SK-N-SH (cell line): ENCODE results near the gene CHRNE. TPM values are rescaled to one million over a fixed set of nuclear protein-coding genes. Genes with fewer than 3 reads are reported as not detected.

Experiments used
- CTCF ChIA-PET: fragments of 300-600, 350-600 bp; formaldehyde crosslinking; extraction: SDS; loops from one replicate; lab custom pipeline; 2021; lab: Yijun Ruan, JAX
- POLR2A ChIA-PET: fragments of 350-600 bp; sonication (Branson Sonifier 250); formaldehyde crosslinking; extraction: SDS; loops from one replicate; lab custom pipeline; 2020; ENCODE audit warnings: antibody characterized with exemption, inconsistent platforms; lab: Yijun Ruan, JAX
- DNase-seq: peaks from one replicate; pipeline ENCODE4 v3.0.0; 2012
- H2AFZ ChIP-seq: fragments of 200-600 bp; sonication (generic); 2 replicates; pipeline ENCODE4 v1.8.1; 2016; ENCODE audit warnings: antibody characterized with exemption, mild to moderate bottlenecking, low read depth
- H3F3A ChIP-seq: fragments of 200-600 bp; sonication (generic); replicated peaks from 2 replicates; pipeline ENCODE3; 2016; ENCODE audit warnings: antibody characterized with exemption, mild to moderate bottlenecking; ENCODE audit not compliant: insufficient read depth
- H3K27ac ChIP-seq, 2 experiments: fragments of 200-500 bp in 1 of 2; fragments of 200-600 bp in 1 of 2; sonication (Bioruptor generic) in 1 of 2; sonication (generic), shearing (Covaris generic) in 1 of 2; 2 replicates each; pipeline versions ENCODE4 v1.5.1 to v1.6.1; 2014 to 2016; ENCODE audit warnings: low read depth in 2 of 2, inconsistent platforms in 1 of 2, low read length in 1 of 2, mild to moderate bottlenecking in 1 of 2, mixed read lengths in 1 of 2
- H3K27me3 ChIP-seq: fragments of 200-600 bp; sonication (generic), shearing (Covaris generic); 2 replicates; pipeline ENCODE4 v1.6.1; 2016; ENCODE audit warnings: mixed run types; ENCODE audit not compliant: insufficient read depth
- H3K36me3 ChIP-seq, 2 experiments: fragments of 200-500 bp in 1 of 2; fragments of 200-600 bp in 1 of 2; sonication (Bioruptor generic) in 1 of 2; sonication (generic) in 1 of 2; replicated peaks in 1 of 2; 2 replicates each; pipeline versions ENCODE3 to v1.5.1; 2014 to 2016; ENCODE audit warnings: low read length in 1 of 2, mild to moderate bottlenecking in 1 of 2; ENCODE audit not compliant: insufficient read depth in 2 of 2, control insufficient read depth in 1 of 2
- H3K4me1 ChIP-seq, 2 experiments: fragments of 200-500 bp in 1 of 2; fragments of 200-600 bp in 1 of 2; sonication (Bioruptor generic) in 1 of 2; sonication (generic), shearing (Covaris generic) in 1 of 2; 2 replicates each; pipeline versions ENCODE4 v1.5.1 to v1.6.1; 2014 to 2016; ENCODE audit warnings: low read depth in 1 of 2, low read length in 1 of 2, mixed run types in 1 of 2; ENCODE audit not compliant: insufficient read depth in 2 of 2, control insufficient read depth in 1 of 2
- H3K4me2 ChIP-seq: fragments of 200-600 bp; sonication (generic), shearing (Covaris generic); 2 replicates; pipeline ENCODE4 v1.6.1; 2017; ENCODE audit warnings: mixed run types
- H3K4me3 ChIP-seq, 2 experiments: fragments of 200-500 bp in 1 of 2; fragments of 200-600 bp in 1 of 2; sonication (Bioruptor generic) in 1 of 2; sonication (generic), shearing (Covaris generic) in 1 of 2; 2 replicates each; pipeline versions ENCODE4 v1.5.1 to v1.8.1; 2014 to 2016; ENCODE audit warnings: low read depth in 2 of 2, inconsistent platforms in 1 of 2, low read length in 1 of 2, mild to moderate bottlenecking in 1 of 2, mixed read lengths in 1 of 2, moderate library complexity in 1 of 2
- H3K79me2 ChIP-seq: fragments of 200-600 bp; sonication (generic); 2 replicates; pipeline ENCODE4 v1.8.1; 2017; ENCODE audit warnings: mild to moderate bottlenecking; ENCODE audit not compliant: insufficient read depth
- H3K9ac ChIP-seq: fragments of 200-600 bp; sonication (generic); 2 replicates; pipeline ENCODE4 v1.6.1; 2017; ENCODE audit warnings: mixed run types
- H3K9me2 ChIP-seq: fragments of 200-600 bp; sonication (generic); 2 replicates; pipeline ENCODE4 v1.6.1; 2017; ENCODE audit warnings: mixed run types
- H3K9me3 ChIP-seq: fragments of 200-600 bp; sonication (generic); 2 replicates; pipeline ENCODE4 v1.6.1; 2017; ENCODE audit warnings: mixed run types, mild to moderate bottlenecking, moderate library complexity
- H4K20me1 ChIP-seq: fragments of 200-600 bp; sonication (generic); 2 replicates; pipeline ENCODE4 v1.6.1; 2017; ENCODE audit warnings: mild to moderate bottlenecking, mixed run types; ENCODE audit not compliant: insufficient read depth
- CHD2 ChIP-seq: fragments of 150-350 bp; IDR thresholded peaks from 2 replicates; pipeline ENCODE4 v1.6.1; 2018; ENCODE audit warnings: low read length; ENCODE audit not compliant: partially characterized antibody
- ELF1 ChIP-seq: IDR thresholded peaks from 2 replicates; pipeline ENCODE4 v1.4.0; 2012
- FOSL2 ChIP-seq: IDR thresholded peaks from 2 replicates; pipeline ENCODE4 v1.4.0; 2012; ENCODE audit warnings: low read depth, mild to moderate bottlenecking, moderate library complexity, borderline replicate concordance
- FOXM1 ChIP-seq: IDR thresholded peaks from 2 replicates; pipeline ENCODE4 v1.4.0; 2012; ENCODE audit warnings: low read depth, mild to moderate bottlenecking
- JUND ChIP-seq: IDR thresholded peaks from 2 replicates; pipeline ENCODE4 v1.4.0; 2012
- MXI1 ChIP-seq: IDR thresholded peaks from 2 replicates; pipeline ENCODE4 v1.6.1; 2012; ENCODE audit warnings: mild to moderate bottlenecking, low read depth, low read length, improper control_type of control experiment
- NRF1 ChIP-seq: IDR thresholded peaks from 2 replicates; pipeline ENCODE4 v1.6.1; 2012; ENCODE audit warnings: low read depth, mild to moderate bottlenecking, low read length
- POLR2AphosphoS5 ChIP-seq: IDR thresholded peaks from 2 replicates; pipeline ENCODE4 v1.6.1; 2012; ENCODE audit warnings: low read depth, low read length
- RAD21 ChIP-seq: IDR thresholded peaks from 2 replicates; pipeline ENCODE4 v1.6.1; 2012; ENCODE audit warnings: mild to moderate bottlenecking, low read length
- RFX5 ChIP-seq: IDR thresholded peaks from 2 replicates; pipeline ENCODE4 v1.6.1; 2012; ENCODE audit warnings: mild to moderate bottlenecking, improper control_type of control experiment, low read length
- RXRA ChIP-seq: IDR thresholded peaks from 2 replicates; pipeline ENCODE4 v1.4.0; 2012; ENCODE audit warnings: low read depth, mild to moderate bottlenecking, borderline replicate concordance
- SIN3A ChIP-seq: IDR thresholded peaks from 2 replicates; pipeline ENCODE4 v1.6.1; 2012; ENCODE audit warnings: low read depth, mild to moderate bottlenecking, low read length, moderate library complexity, borderline replicate concordance
- TAF1 ChIP-seq: IDR thresholded peaks from 2 replicates; pipeline ENCODE4 v1.6.1; 2012; ENCODE audit warnings: low read depth, mild to moderate bottlenecking, low read length, moderate library complexity, borderline replicate concordance
- TCF12 ChIP-seq: IDR thresholded peaks from 2 replicates; pipeline ENCODE4 v1.4.0; 2012
- YY1 ChIP-seq: IDR thresholded peaks from 2 replicates; pipeline ENCODE4 v1.4.0; 2012; ENCODE audit warnings: low read depth, mild to moderate bottlenecking
- whole genome bisulfite sequencing: methylation state at CpG from one replicate; pipeline ENCODE4 v1.1.6; 2017; ENCODE audit warnings: low lambda C conversion rate; 5-methylcytosine and 5-hydroxymethylcytosine counted together
- polyA plus RNA-seq, 3 experiments: library from polyadenylated mRNA; depleted of rRNA; stranded (reverse); fragments of >200 nt; gene quantifications; 2 replicates each; pipeline ENCODE4 v1.2.3, GENCODE V29; 2012
- TF ChIP-seq, protein P1 (sequence below): fragments of 200-600 bp; sonication (generic); IDR thresholded peaks from 2 replicates; pipeline ENCODE4 v1.6.1; 2017; ENCODE audit warnings: antibody characterized with exemption, mild to moderate bottlenecking, moderate library complexity
- TF ChIP-seq, protein P2 (sequence below): IDR thresholded peaks from 2 replicates; pipeline ENCODE4; 2012
- TF ChIP-seq, protein P3 (sequence below): IDR thresholded peaks from 2 replicates; pipeline ENCODE4 v1.4.0; 2012; ENCODE audit warnings: low read depth, borderline replicate concordance

CHRNE gene
- polyA plus RNA-seq, 1 of the 3 experiments (the other 2 are of a cell fraction), result 0.71 TPM

DNA sequence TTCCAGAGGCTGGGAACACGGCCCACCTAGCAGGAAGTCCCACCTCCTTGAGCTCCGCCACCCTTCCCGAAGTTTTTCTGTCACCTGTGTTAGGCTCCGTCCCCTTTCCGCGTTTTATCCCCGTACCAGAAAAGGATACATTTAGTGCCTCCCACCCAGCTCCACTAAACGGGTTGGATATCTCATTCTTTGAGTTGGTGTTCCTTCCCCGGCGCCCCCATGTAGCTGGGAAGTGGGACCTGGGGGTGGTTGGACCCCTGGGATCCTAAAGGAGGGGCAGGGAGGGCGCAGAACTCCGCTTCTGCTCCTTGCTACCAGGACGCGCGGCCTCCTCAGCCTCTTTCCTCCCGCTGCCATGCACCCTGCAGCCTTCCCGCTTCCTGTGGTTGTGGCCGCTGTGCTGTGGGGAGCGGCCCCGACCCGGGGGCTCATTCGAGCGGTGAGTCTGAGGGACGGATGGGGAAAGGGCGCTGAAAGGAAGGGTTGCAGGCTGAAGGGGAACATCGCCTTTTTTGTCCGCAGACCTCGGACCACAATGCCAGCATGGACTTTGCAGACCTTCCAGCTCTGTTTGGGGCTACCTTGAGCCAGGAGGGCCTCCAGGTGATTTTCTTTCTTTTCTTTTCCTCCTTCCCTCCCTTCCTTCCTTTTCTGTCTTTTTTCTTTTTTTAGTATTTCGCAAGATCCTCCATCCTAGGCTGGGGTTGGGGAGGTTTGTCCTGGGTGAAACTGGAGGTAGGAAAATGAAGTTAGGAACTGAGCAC, 37.8 kb upstream of the CHRNE start (continued):
- TF ChIP-seq, protein P1, sequence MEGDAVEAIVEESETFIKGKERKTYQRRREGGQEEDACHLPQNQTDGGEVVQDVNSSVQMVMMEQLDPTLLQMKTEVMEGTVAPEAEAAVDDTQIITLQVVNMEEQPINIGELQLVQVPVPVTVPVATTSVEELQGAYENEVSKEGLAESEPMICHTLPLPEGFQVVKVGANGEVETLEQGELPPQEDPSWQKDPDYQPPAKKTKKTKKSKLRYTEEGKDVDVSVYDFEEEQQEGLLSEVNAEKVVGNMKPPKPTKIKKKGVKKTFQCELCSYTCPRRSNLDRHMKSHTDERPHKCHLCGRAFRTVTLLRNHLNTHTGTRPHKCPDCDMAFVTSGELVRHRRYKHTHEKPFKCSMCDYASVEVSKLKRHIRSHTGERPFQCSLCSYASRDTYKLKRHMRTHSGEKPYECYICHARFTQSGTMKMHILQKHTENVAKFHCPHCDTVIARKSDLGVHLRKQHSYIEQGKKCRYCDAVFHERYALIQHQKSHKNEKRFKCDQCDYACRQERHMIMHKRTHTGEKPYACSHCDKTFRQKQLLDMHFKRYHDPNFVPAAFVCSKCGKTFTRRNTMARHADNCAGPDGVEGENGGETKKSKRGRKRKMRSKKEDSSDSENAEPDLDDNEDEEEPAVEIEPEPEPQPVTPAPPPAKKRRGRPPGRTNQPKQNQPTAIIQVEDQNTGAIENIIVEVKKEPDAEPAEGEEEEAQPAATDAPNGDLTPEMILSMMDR, result no peak
- TF ChIP-seq POLR2AphosphoS5 (peak; percentile 44; the same call in 1 of the 2 replicates), FOXM1 (no peak), RFX5 (no peak), RAD21 (no peak), FOSL2 (no peak), CHD2 (no peak), RXRA (no peak), TAF1 (peak; percentile 9), JUND (no peak; the same call in 1 of the 2 replicates)
- TF ChIP-seq, protein P2, sequence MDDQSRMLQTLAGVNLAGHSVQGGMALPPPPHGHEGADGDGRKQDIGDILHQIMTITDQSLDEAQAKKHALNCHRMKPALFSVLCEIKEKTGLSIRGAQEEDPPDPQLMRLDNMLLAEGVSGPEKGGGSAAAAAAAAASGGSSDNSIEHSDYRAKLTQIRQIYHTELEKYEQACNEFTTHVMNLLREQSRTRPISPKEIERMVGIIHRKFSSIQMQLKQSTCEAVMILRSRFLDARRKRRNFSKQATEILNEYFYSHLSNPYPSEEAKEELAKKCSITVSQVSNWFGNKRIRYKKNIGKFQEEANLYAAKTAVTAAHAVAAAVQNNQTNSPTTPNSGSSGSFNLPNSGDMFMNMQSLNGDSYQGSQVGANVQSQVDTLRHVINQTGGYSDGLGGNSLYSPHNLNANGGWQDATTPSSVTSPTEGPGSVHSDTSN, result no peak
- TF ChIP-seq, all 33 proteins: peak for 6

DNA sequence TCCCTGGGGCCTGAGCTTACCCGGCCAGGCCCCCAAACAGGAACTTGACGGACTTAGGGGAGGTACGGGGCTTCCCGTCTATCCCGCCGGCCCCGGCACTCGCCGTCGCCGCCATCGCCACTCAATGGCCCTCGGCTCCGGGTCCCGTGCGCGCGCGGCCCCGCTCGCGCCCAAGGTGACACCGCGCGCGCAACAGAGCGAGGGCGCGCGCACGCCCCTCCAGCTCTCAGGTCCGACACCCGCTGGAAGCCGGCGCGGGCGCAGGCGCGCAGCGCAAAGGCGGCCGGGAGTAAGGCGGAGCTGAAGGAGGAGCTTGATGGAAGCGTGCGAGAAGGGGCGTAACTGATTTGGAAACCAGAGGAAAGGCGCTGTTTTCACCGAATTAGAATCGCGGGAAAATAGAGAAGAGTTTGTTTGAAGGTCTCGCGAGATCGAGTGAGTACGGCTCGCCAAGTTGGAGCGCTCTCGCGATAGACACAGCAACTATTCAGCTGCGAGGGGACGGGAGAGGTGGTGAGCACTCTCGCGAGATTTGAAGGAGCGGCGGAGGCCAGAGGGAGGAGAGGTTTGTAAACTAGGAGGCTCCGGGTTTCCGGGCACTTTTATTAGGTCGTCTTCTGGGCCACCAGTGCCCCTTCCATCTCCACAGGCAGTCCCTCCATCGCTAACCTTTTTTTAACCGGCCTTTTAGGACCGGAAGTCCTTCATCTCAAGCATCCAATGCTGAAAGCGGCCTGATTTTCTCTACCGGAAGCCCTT, 37.1 kb upstream of the CHRNE start, which contains the start of the genes RNF167 and SLC25A11:
Gene RNF167 (plus strand): TSS at position 473 of the 759 bp plus-strand sequence. CDS start 642 bp downstream, outside the sequence.
Gene SLC25A11 (minus strand): TSS at position 251 of the 759 bp plus-strand sequence. CDS start 136 bp downstream, at position 115.
- peaks cover 63% of the 10 kb centered on the region for H3K79me2 ChIP-seq
- H2AFZ ChIP-seq, result peak within 1 kb of the TSS; percentile 74
- peaks cover 16 to 27% of the 10 kb centered on the region in 2 experiments; a peak in 3 of 4 replicates for H3K4me1 ChIP-seq
- ChIA-PET POLR2A (interaction anchor here (0.8 to 2.0 kb wide), 6 partner anchors 12 to 40 kb away, joined by 3 to 35 read pairs (median 10); partner anchors contain the start of genes ENO3 and SPAG7), CTCF (interaction anchor here (1.0 to 3.9 kb wide), 8 partner anchors 9 to 122 kb away, joined by 3 to 29 read pairs (median 3); partner anchors contain the start of genes CHRNE, PFN1 and SPAG7)
- peak within 1 kb of the TSS; percentile 80 to 86 for H3K4me3 ChIP-seq
- no peaks in the 10 kb centered on the region for H3K27me3 ChIP-seq
- H3K4me2 ChIP-seq, result peak within 1 kb of the TSS; percentile 98
- peaks cover 19% of the 10 kb centered on the region for H4K20me1 ChIP-seq
- H3K9me3 ChIP-seq, result no peaks in the 10 kb centered on the region
- under 1% methylated on average over 56 of the region's 72 CpGs for WGBS
- peak; percentile 98 for DNase-seq
- H3F3A ChIP-seq, result peaks cover 42% of the 10 kb centered on the region
- H3K27ac ChIP-seq, result peak within 1 kb of the TSS; percentile 94 to 98
- H3K9ac ChIP-seq, result peak within 1 kb of the TSS; percentile 83
- peak; percentile 93 for TF ChIP-seq NRF1
- TF ChIP-seq POLR2AphosphoS5, result peak; percentile 64; the same call in 1 of the 2 replicates
- TF ChIP-seq ELF1, result no peak; the same call in 1 of the 2 replicates
- no peak for TF ChIP-seq TCF12
- peak; percentile 99 for TF ChIP-seq SIN3A
- peak; percentile 99 for TF ChIP-seq CHD2
- TF ChIP-seq MXI1, result peak; percentile 84
- TF ChIP-seq, protein P3, sequence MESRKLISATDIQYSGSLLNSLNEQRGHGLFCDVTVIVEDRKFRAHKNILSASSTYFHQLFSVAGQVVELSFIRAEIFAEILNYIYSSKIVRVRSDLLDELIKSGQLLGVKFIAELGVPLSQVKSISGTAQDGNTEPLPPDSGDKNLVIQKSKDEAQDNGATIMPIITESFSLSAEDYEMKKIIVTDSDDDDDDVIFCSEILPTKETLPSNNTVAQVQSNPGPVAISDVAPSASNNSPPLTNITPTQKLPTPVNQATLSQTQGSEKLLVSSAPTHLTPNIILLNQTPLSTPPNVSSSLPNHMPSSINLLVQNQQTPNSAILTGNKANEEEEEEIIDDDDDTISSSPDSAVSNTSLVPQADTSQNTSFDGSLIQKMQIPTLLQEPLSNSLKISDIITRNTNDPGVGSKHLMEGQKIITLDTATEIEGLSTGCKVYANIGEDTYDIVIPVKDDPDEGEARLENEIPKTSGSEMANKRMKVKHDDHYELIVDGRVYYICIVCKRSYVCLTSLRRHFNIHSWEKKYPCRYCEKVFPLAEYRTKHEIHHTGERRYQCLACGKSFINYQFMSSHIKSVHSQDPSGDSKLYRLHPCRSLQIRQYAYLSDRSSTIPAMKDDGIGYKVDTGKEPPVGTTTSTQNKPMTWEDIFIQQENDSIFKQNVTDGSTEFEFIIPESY, result peak; percentile 99
- TF ChIP-seq TAF1, result peak; percentile 46
- 0 out of 2 replicates have a peak, but pooled peaks have one; percentile 49 for TF ChIP-seq YY1
- TF ChIP-seq, all 33 proteins: peak for 8
- H3K9me2 ChIP-seq, result no peaks in the 10 kb centered on the region
- H3K36me3 ChIP-seq, result peaks cover 30 to 35% of the 10 kb centered on the region in 2 experiments
